Hippocampal formation (tissue), 2 donors: ENCODE measurements around the gene ANKRD27.

Source experiments
- DNase-seq, 2 donors: peaks; one replicate each; lab custom pipeline; 2025; lab: John Stamatoyannopoulos, UW

ANKRD27 gene

GRCh38 chr19:32550666-32551065, 124.3 kb downstream of the ANKRD27 start:
- no peak for DNase-seq
